Endothelial cell of umbilical vein (primary cell): ENCODE results near the gene ZNF181.

Experiments
- TF ChIP-seq, protein P1 (sequence below), 2 donors: IDR thresholded peaks; 1 replicate in 1 of 2; 2 replicates in 1 of 2; pipeline ENCODE4 v1.5.1; 2011; ENCODE audit warnings: low read length in 2 of 2, mild to moderate bottlenecking in 2 of 2, moderate library complexity in 2 of 2, control low read depth in 1 of 2, inconsistent platforms in 1 of 2, low read depth in 1 of 2; ENCODE audit not compliant: insufficient read depth in 1 of 2; ENCODE audit errors: extremely low read depth in 1 of 2
- TF ChIP-seq, protein P2 (sequence below): IDR thresholded peaks from 2 replicates; pipeline ENCODE4 v1.6.1; 2011; ENCODE audit not compliant: insufficient read depth, insufficient read length

DNA sequence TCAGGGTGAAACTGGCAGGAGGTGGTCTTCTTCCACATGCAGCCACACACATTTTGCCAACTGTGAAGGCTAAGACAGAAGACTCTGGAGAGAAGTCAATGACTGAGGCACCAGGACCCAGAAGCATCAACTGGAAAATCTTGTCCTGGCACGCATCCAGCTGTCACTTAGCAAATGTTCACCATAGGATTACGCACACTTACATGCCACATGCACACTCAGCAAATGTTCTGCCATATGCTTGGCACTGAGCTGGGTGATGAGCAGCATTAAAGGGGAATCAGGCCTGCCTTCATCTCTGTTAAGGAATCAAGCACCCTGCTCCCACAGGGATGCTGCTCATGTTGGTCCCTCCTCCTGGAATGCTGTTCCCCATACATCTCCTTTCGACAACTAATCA lies 33.9 kb downstream of the ZNF181 start:
- TF ChIP-seq, protein P1, sequence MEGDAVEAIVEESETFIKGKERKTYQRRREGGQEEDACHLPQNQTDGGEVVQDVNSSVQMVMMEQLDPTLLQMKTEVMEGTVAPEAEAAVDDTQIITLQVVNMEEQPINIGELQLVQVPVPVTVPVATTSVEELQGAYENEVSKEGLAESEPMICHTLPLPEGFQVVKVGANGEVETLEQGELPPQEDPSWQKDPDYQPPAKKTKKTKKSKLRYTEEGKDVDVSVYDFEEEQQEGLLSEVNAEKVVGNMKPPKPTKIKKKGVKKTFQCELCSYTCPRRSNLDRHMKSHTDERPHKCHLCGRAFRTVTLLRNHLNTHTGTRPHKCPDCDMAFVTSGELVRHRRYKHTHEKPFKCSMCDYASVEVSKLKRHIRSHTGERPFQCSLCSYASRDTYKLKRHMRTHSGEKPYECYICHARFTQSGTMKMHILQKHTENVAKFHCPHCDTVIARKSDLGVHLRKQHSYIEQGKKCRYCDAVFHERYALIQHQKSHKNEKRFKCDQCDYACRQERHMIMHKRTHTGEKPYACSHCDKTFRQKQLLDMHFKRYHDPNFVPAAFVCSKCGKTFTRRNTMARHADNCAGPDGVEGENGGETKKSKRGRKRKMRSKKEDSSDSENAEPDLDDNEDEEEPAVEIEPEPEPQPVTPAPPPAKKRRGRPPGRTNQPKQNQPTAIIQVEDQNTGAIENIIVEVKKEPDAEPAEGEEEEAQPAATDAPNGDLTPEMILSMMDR (IDR thresholded peaks at IDR 0.05; ENCODE audit: extremely low read depth in 1 of 2, insufficient read depth in 1 of 2, low read depth in 1 of 2, low read length in 2 of 2): no peak
- TF ChIP-seq, protein P2, sequence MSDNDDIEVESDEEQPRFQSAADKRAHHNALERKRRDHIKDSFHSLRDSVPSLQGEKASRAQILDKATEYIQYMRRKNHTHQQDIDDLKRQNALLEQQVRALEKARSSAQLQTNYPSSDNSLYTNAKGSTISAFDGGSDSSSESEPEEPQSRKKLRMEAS: no peak
